Measurements from ENCODE around the gene ADAMTS9. TPM values are rescaled to one million over a fixed set of nuclear protein-coding genes. Genes with fewer than 3 reads are reported as not detected.

The ADAMTS9 gene
- total and polyA plus RNA-seq, 7 donors = 1.2 to 61.6 (median 16.1) TPM

GRCh38 chr3:64728428-64728827 is 40.6 kb upstream of the ADAMTS9 start:
- no peaks in the 10 kb centered on the region for H3K9me3 ChIP-seq
- TF ChIP-seq CTCF (IDR thresholded peaks at IDR 0.05) = no peak
- TF ChIP-seq EP300 (IDR thresholded peaks at IDR 0.05) = no peak
- TF ChIP-seq POLR2AphosphoS5 (IDR thresholded peaks at IDR 0.05) = no peak
- no peak for TF ChIP-seq POLR2A (IDR thresholded peaks at IDR 0.05)
- H3K4me1 ChIP-seq = peaks cover 0 to 22% (median 5%) of the 10 kb centered on the region in 4 donors
- intact Hi-C loops (cut with DNase I) = no loop called here
- no peaks in the 10 kb centered on the region for H3K27me3 ChIP-seq
- DNase-seq = no peak
- 36 to 53% methylated on average over 4 of the region's 4 CpGs for WGBS, 2 donors
- no peaks in the 10 kb centered on the region for H3K36me3 ChIP-seq
- H3K27ac ChIP-seq = no peak overlapping the region
- no peak overlapping the region for H3K4me3 ChIP-seq

- Histone ChIP-seq H3K4me3 (no peak overlapping the region), H3K9me3 (no peaks in the 10 kb centered on the region), H3K27me3 (no peaks in the 10 kb centered on the region), H3K4me1 (peaks cover 0 to 24% (median 5%) of the 10 kb centered on the region in 4 donors), H3K27ac (no peak overlapping the region), H3K36me3 (no peaks in the 10 kb centered on the region)
- intact Hi-C loops (cut with DNase I) = no loop called here
- WGBS, 2 donors = 84 to 90% methylated on average over 3 of the region's 3 CpGs
- DNase-seq = no peak
- TF ChIP-seq POLR2AphosphoS5 (IDR thresholded peaks at IDR 0.05) (no peak), POLR2A (IDR thresholded peaks at IDR 0.05) (peak in 1 of 2 donors; percentile 13)
These were observed 38.8 kb upstream of the ADAMTS9 start for GRCh38 chr3:64726414-64727090.

- no peak for DNase-seq
- 86 to 90% methylated on average over 4 of the region's 4 CpGs for WGBS, 2 donors
- intact Hi-C loops (cut with DNase I) = no loop called here
- Histone ChIP-seq H3K4me1 (peaks cover 0 to 53% (median 27%) of the 10 kb centered on the region in 4 donors), H3K27me3 (no peaks in the 10 kb centered on the region), H3K9me3 (no peaks in the 10 kb centered on the region), H3K4me3 (no peak overlapping the region), H3K36me3 (no peaks in the 10 kb centered on the region), H3K27ac (peak overlapping the region in 1 of 4 donors; percentile 16)
- TF ChIP-seq EP300 (IDR thresholded peaks at IDR 0.05) (no peak), POLR2A (IDR thresholded peaks at IDR 0.05) (no peak), CTCF (IDR thresholded peaks at IDR 0.05) (no peak), POLR2AphosphoS5 (IDR thresholded peaks at IDR 0.05) (no peak)
These were observed 31.2 kb upstream of the ADAMTS9 start for GRCh38 chr3:64718976-64719375.

GRCh38 chr3:64717872-64718613 is 30.2 kb upstream of the ADAMTS9 start:
- no peak for DNase-seq
- peaks cover 0 to 46% (median 26%) of the 10 kb centered on the region in 4 donors for H3K4me1 ChIP-seq
- no peaks in the 10 kb centered on the region for H3K9me3 ChIP-seq
- no peaks in the 10 kb centered on the region for H3K27me3 ChIP-seq
- intact Hi-C loops (cut with DNase I) = no loop called here
- TF ChIP-seq POLR2A (IDR thresholded peaks at IDR 0.05) = no peak
- TF ChIP-seq POLR2AphosphoS5 (IDR thresholded peaks at IDR 0.05) = no peak
- peak in 1 of 4 experiments; percentile 25 for TF ChIP-seq CTCF (IDR thresholded peaks at IDR 0.05)
- H3K4me3 ChIP-seq = no peak overlapping the region
- H3K27ac ChIP-seq = no peak overlapping the region
- no peaks in the 10 kb centered on the region for H3K36me3 ChIP-seq
- WGBS, 2 donors = 72 to 74% methylated on average over 5 of the region's 5 CpGs

- H3K4me1 ChIP-seq = peaks cover 0 to 46% (median 26%) of the 10 kb centered on the region in 4 donors
- no peak overlapping the region for H3K27ac ChIP-seq
- H3K36me3 ChIP-seq = no peaks in the 10 kb centered on the region
- TF ChIP-seq EP300 (IDR thresholded peaks at IDR 0.05) = no peak
- no peak for TF ChIP-seq POLR2AphosphoS5 (IDR thresholded peaks at IDR 0.05)
- no peak for TF ChIP-seq CTCF (IDR thresholded peaks at IDR 0.05)
- TF ChIP-seq POLR2A (IDR thresholded peaks at IDR 0.05) = no peak
- H3K4me3 ChIP-seq = no peak overlapping the region
- H3K27me3 ChIP-seq = no peaks in the 10 kb centered on the region
- WGBS, 2 donors = 89 to 96% methylated on average over 3 of the region's 3 CpGs
- no peak for DNase-seq
- intact Hi-C loops (cut with DNase I) = no loop called here
- H3K9me3 ChIP-seq = no peaks in the 10 kb centered on the region
These were observed 29.6 kb upstream of the ADAMTS9 start for GRCh38 chr3:64717411-64717810.

Measured in sigmoid colon (tissue), 7 donors.